Ishikawa (cell line): ENCODE data around the gene NKAIN2.

Experiments
- FOXM1 ChIP-seq: IDR thresholded peaks from 2 replicates; pipeline ENCODE4 v1.6.1; 2012; ENCODE audit warnings: low read depth, borderline replicate concordance
- RAD21 ChIP-seq: IDR thresholded peaks from 2 replicates; pipeline ENCODE4 v1.6.1; 2012; ENCODE audit warnings: low read depth

- TF ChIP-seq RAD21 (no peak), FOXM1 (no peak)
Observed at GRCh38 chr6:123806561-123806960, 2.9 kb downstream of the NKAIN2 start.
